Inflammatory macrophage (primary cell): Measurements from ENCODE around the gene MRPL45.

Experiments
- DNase-seq, 2 donors: peaks; one replicate each; pipeline ENCODE4 v3.0.0-alpha.2; 2020 to 2022

Gene MRPL45

DNA sequence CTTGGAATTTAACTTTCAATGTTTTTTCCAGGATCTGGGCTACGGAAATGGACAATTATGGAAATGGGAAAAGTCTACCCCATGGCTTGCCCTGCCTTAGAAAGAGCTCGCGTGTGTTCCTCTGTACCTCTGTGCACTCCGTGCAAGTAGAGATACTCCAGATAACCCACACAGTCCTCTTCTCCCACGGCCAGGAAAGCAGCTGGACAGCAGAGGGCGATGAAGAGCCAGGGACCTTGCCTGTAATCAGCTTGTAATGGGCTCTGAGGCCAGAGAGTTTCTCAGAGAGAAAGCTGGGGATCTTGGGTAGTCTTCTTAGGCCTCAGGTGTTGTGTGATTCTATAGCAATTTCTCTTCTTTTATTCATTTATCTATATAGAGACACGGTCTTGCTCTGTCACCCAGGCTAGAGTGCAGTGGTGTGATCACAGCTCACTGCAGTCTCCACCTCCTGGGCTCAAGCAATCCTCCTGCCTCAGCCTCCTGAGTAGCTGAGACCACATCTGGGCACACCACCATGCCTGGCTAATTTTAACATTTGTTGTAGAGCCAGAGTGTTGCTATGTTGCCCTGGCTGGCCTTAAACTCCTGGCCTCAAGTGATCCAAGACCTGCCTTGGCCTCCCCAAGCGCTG, 52.2 kb downstream of the MRPL45 start:
- DNase-seq, result peak; percentile 84 to 87

DNA sequence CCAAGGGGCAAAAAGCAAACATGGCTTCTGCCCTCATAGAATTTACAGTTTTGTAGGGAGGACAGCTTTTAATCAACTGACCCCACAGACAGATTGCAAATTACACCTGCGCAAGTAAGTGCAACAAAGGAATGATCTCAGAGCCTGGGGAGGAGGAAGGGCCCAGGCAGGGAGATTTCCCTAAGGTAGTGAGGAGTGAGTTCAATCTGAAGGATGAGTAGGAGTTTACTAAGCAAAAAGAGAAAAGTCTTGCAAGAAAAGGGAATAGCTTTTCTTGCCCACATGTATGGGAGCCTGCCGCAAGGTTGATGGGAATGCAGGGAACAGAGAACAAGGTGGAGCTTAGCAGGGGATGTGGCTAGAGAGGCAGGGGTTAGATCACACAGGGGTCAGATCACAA, 53.1 kb downstream of the MRPL45 start:
- no peak for DNase-seq

DNA sequence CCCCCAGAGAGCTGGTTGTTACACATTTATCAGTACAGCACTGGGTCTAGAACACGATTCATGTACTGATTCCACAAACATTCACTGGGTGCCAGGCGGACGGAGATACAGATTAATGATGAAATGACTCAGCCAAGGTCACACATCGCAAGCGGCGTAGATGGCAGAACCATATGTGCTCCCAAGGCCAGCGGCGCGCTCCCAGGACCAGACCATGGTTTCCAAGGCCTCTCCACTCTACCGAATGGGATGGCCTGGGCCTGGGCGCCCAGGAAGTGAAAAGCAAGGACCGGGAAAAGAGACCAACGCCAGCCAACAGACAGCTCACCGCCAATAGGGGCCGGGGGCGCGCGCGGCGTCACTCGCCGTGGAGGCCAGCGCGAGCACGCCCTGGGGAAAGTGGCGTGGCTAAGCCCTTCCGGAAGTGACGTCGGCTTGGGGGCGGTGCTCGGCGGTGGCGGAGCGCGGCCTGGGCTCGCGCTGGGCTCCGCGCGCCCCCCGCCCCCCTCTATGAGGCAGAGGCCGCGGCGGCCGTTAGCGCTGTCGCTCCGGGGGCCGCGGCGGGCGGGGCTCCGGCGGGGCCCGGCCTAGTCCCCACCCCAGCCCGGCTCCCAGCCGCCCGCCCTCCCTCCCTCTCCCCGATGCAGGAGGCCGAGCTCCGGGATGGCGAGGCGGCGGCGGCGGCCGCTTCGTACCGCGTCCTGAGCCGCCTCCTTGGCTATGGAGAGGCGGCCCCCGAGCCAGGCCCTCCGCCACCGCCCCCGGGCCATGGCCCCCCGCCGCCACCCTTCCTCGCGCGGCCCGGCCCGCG, 54.6 kb downstream of the MRPL45 start, which contains the start of gene SOCS7:
Gene SOCS7, plus strand, starts transcription at position 433 of the 811 bp plus-strand sequence. Its CDS starts 209 bp downstream, at position 642.
- peak; percentile 89 to 92 for DNase-seq

- peak; percentile 13 to 27 for DNase-seq
Measured at GRCh38 chr17:38352245-38353085, 55.5 kb downstream of the MRPL45 start.

DNA sequence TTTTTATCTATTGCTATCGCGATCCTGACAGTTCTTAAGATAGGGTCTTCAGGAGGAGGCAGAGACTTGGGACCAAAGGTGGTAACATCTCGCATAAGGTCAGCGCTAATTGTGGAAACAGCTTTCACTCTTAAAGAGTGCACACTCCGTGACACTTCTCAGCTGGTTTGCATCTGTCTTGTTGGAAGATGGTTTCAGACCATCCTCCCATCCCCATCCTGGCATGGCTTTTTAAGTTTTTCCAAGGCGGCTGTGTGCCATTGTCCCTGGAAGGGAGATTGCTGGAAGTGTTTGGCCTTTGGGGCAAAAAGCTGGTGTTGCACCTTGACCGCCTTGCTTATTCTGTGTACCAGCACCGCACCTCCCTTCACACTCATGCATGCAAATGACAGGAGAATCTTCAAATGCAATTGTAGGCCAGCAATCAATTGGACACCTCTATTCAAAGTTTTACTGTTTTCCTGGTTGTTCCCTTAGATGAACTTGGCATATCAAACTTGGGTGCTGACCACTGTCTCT, 56.2 kb downstream of the MRPL45 start:
- DNase-seq, result no peak

- DNase-seq, result no peak
Measured at GRCh38 chr17:38353668-38354067, 56.7 kb downstream of the MRPL45 start.

DNA sequence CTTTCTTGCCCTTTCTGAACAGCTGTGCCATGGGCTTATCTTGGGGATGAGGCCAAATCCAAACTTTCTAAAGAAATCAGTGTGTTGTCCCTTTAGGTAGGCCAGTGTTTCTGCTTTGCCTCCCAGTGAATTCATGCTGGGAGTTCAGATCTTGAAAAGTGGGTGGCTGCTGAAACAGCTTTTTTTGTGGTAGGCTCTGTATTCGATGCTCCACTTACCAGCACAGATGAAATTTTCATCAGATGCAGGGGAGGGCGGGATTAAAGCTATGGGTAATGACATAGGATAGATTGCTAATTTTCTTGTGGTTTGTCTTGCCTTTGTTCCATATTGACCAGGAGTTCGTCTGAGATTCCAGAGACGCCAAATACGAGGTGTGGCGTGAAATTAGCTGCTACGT, 57.5 kb downstream of the MRPL45 start:
- no peak for DNase-seq

- no peak for DNase-seq
Measured at GRCh38 chr17:38355251-38355650, 58.3 kb downstream of the MRPL45 start.

- no peak for DNase-seq
Measured at GRCh38 chr17:38357486-38358123, 60.6 kb downstream of the MRPL45 start.

GRCh38 chr17:38358586-38359513, 61.9 kb downstream of the MRPL45 start:
- no peak for DNase-seq

- DNase-seq, result no peak
Measured at GRCh38 chr17:38361694-38362465, 64.9 kb downstream of the MRPL45 start.

DNA sequence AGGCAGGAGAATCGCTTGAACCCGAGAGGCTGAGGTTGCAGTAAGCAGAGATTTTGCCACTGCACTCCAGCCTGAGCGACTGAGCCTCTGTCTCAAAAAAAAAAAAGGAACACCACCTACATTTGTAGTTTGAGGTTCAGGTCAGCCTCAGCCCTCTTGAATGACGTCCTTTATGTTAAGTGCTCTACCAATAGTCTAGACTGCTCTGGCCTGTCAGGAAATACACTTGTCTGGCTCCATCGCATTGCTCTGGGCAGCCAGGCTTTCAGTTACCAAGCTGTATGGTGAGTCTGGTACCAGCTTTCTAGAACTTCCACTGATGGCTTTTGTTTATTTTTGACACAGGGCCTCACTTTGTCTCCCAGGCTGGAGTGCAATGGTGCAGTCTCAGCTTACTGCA, 66.0 kb downstream of the MRPL45 start:
- no peak for DNase-seq

DNA sequence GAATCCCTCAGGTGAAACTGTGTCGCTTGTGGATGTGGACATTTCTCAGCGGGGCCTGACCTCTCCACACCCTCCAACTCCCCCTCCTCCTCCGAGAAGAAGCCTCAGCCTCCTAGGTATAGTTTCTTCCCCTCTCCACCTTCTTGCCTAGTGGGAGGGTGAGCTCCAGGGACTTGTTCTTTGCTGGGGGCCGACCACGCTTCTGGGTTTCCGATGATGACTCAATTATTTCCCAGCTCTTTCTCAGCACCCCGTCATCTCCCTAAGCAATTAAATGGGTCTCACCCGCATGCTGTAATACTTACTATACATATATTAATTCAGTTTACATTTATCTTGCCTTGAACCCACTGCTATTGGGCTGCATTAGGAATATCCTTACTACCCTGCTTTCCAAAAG, 67.8 kb downstream of the MRPL45 start:
- DNase-seq, result no peak

DNA sequence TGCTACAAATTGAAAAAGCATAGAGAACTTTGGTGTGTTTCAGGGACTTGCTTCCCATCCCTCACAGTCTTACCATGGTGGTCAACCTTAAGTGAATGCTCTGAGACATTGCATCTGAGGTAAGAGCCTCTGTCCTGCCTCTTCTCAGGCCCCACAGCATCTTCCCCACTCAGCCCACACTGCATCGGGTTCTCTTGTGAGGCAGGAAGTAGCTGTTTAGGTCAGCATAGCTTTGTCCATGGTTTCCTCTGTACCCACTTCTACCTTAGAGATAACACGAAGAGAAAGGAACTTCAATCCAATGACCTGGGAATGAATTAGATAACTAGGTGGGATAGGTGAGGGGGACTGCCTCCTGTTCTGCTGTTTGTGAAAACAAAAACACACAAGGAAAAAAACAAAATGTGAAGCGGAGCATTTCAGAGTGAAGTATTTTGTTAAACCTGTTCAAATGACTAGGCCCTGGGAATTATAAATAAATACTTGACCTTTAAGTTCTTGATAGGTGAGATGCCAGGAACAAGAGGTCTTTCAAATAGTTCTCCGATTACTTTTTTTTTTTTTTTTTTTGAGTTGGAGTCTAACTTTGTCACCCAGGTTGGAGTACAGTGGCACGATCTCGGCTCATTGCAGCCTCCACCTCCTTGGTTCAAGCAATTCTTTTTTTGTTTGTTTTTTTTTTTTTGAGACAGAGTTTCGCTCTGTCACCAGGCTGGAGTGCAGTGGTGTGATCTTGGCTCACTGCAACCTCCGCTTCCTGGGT, 72.3 kb downstream of the MRPL45 start:
- no peak for DNase-seq
